Islet of Langerhans (tissue), 1 donor: ENCODE data around the gene STARD13.
A peak's percentile ranks its signal among the peaks of the same experiment; 100 is the strongest.

Experiments
- FAIRE-seq: peaks from one replicate; lab custom pipeline; 2011; peaks lifted over from hg19 to GRCh38; lab: Jason Lieb, UNC

STARD13 gene

DNA sequence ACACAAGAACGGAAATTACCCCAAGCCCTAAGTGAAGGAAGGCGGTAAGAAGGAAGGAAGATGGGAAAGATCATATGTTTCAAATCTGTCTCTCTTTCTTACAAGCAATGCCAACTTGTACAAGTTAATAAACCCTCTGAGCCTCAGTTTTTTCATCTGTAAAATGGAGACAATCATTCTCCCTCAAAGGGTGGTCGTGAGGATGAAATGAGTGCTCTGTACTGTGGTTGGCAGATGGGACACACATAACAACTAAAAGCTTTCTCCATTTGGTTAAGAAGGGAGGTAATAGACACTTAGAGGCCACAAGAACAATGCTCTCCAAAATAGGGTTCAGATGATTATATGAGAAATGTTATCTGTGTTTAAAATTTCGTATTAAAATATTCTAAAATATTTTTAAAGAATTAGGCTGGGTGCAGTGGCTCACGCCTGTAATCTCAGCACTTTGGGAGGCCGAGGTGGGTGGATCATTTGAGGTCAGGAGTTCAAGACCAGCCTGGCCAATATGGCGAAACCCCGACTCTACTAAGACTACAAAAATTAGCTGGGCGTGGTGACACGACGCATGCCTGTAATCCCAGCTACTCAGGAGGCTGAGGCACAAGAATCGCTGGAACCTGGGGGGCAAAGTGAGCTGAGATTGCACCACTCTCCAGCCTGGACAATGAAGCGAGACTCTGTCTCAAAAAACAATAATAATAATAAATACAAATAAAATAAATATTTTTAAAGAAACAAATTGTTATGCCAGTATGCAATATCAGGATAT lies 89.7 kb downstream of the STARD13 start:
- no peak for FAIRE-seq

DNA sequence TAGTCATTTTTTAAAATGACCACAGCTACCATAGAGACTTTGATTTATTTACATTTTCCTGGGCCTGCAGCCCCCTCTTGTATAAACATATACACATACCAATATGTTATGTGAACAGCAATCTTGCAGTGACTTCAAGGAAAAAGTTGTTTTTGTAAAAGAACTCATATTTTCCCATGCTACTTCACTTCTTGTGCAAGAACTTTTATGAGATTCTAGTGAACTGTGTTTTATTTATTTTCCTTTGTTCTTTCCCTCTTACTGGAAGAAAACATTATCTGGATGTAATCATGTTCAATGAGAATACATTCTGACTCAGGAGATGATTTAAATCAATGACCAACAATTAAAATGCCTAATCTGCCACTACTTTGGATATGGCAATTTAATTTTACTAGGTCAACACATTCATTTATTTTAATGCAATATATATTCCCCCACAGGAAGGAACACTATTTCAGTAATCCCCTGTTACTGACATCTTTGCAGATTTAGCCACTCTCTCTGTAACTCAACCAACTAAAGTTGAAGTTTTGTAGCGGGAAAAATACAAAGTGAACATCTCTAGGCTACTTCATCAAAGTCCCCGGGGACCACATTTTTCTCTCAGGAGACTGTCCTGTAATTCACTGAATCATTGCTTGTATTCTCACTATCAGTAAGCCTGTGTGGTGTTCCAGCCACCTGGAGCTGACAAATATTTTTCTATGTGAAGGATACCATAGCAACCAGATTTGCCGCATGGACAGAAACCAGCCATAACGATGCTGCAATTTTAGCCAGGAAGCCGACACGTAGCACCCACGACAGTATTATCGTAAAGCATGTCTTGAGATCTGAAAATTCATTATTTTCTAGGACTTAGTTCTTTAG lies 90.5 kb downstream of the STARD13 start:
- FAIRE-seq, result peak; percentile 98

DNA sequence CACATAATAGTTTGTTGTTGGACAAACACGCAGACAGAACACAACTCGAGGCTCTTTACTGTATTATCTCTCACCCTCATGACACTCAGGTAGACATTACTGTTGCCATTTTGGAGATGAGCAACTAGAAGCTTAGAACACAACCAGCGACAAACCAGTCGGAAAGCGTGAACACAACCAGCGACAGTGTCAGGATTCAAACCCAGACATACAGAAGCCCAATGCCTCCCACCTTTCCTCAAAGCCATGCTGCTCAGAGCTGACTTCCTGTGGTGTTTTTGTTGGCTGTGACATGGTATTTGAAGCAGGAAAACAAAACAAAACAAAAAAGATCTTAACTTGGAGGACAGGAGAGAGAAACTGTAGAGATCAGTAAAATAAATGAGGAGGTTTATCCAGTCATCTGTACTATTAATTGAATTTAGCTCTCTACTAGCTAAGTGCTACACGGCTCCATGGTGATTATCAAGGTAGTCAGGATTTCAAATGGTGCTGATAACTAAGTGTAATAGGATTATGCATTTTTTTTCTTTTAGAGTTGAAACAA lies 92.1 kb downstream of the STARD13 start:
- FAIRE-seq, result no peak

DNA sequence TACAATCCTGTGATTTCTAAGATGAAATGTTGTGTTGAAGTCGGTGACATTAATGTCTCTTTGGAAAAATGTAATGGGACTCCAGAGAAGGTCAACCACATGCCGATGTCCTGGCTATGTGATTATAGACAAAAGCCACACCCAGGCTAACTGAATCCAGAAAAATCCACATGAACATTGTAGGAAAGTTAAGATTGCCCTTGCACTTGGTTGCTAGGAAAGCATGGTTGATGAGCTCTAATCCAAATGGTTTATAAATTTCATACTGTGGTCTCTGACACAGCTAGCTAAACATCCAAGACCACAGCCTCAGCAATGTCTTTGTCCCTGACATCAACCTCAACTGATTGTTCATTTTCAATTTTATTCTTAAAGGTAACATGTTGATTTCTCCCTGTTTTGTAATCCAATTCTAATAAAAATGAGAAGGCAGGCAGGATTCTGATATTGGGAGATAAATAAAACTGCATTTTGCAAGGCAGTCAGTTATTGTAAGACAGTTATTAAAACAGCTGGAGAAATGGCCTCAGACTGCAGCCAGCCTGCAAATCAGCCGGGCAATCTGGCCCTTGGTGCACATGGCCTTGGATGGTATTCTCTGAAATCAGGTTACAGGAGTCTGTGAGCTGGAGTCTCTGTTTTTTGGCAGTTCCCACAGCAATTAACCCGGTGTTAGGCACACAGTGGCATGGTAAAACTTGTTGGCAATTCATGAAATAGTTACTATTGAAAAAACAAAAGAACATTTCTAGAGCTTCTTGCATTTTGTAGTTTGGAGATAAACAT lies 93.9 kb downstream of the STARD13 start:
- FAIRE-seq, result no peak

DNA sequence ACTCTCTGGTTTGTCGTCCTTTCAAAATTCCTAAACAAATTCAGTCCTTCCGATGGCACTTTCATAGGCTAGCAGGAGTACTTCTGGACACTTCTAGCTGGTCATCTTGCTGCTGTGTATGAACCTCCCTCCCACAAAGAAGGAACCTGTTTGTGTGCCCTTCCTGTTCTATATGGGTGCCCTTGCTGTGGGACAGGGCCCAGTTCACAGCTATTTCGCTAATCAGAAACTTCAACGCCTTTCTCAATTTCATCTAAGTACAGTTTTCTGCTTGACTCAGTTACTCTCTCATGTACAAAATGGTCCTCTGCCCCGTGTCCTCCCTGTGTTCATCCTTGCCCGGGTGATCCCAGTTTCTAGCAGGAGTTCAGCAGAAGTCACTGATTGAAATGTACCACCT lies 96.1 kb downstream of the STARD13 start:
- no peak for FAIRE-seq

- peak; percentile 24 for FAIRE-seq
Measured at GRCh38 chr13:33188093-33188882, 97.3 kb downstream of the STARD13 start.

GRCh38 chr13:33186861-33187291 lies 98.7 kb downstream of the STARD13 start:
- FAIRE-seq, result no peak

DNA sequence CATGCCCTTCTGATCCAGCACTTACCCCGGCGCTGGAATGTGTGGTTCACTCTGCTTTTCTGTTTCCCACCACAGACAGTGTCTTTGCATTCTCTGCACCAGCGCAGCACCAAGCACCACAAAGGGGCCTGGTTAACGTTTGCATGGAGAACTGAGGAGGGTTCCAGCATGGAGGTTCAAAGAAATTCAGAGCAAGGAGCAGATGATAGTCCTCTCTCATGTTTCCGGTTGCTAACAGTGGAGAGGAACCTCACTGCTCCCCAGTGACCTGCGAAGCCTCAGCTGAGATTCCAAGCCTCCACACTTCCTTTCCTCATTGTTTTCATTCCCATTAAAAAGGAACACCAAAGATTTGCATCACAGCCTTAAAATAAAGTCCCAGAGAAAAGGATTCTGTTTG lies 99.7 kb downstream of the STARD13 start:
- FAIRE-seq, result no peak

DNA sequence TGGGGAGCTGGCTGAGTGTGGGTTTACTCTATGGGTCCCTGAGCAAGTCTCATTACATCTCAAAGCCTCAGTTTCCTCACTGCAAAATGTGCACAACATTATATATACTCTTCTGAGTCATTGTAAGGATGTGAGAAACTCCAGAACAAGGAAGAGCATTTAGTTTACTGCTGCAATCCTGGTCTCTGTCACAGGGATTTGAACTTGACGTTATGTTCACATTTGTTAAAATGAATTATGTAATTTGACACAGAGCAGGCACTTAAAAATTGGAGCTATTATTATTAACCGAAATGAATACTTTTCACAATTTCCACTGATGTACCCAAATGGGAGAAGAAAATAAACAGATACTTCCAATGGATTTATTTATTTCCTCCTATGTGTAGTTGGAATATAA lies 101.0 kb downstream of the STARD13 start:
- FAIRE-seq, result no peak

DNA sequence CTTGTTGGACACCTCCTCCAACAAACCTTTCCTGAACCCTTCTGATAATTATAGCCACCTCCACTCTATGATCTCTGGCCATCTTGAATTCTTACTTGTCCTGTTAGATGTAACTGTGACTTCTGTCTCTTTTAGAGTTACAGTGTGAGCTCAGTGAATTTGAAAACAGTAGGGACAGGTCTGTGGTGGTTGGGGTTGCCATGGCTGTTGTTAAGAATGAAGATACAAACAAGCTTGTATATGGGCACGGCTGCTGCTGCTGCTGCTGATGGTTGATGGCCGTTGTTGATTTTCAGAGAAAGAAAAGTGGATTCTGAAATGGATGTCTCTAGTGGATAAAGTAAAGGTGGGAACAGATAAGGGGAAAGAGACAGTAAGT lies 101.5 kb downstream of the STARD13 start:
- FAIRE-seq, result no peak

- no peak for FAIRE-seq
Measured at GRCh38 chr13:33183431-33184111, 102.0 kb downstream of the STARD13 start.

- FAIRE-seq, result no peak
Measured at GRCh38 chr13:33182729-33183128, 102.8 kb downstream of the STARD13 start.

GRCh38 chr13:33181264-33181663 lies 104.3 kb downstream of the STARD13 start:
- no peak for FAIRE-seq

DNA sequence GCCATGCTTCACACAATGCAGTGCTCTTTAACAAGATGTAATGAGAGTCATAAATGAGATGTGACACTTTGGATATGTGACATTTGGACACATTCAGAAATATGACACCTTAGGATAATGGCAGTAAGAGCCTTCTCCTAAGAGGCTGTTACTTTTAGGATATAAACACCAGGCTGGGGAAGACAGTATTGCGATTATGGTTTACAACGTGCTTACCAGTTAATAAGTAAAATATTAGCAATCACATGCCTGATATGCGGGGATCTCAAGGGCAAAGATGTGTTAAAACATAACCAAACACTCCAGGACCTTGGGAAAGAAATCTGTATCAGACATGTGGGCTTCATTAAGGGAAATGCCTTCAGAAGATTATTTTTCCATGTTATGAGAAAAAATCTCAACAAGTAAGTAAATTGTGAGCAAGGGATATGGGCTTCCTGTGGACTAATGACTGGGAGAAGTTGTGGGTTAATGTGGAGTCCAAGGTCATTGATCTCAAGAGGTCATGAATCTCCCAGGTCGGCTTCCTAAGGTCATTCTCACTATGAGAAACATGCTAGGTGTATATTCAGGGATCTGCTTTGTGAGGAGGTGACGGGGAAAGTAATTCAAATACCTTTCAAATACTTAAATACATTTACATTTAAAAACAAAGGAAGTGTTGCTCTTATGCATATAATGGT lies 105.3 kb downstream of the STARD13 start:
- FAIRE-seq, result peak; percentile 70

GRCh38 chr13:33179463-33179862 lies 106.1 kb downstream of the STARD13 start:
- no peak for FAIRE-seq

DNA sequence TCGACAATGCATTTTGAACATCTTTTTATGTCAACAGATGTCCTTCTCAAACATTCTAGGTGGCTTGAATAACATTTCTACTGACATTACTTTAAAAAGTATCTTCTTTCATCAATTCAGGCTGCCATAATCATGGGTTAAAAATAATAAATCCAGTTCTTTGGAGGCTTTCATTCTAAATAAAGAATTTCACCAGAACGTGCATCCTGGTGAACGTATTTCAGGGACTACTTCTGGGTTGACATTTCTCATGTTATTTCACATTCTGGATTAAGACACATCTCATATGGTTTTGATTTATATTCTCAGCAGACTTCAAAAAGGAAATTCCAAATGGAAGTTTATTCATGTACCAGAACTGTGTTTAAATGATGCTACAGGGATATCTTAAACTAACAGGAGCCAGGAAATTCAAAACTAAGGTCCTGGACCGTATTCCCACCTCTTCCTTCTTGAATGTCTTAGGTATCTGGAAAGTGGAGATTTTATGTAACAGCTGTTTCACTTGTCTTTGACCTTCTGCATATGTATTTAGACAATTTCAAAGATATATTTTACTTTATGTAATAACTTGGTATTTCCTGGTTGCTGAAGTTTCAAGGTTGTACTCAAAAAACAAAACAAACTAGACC lies 107.2 kb downstream of the STARD13 start:
- FAIRE-seq, result peak; percentile 61

DNA sequence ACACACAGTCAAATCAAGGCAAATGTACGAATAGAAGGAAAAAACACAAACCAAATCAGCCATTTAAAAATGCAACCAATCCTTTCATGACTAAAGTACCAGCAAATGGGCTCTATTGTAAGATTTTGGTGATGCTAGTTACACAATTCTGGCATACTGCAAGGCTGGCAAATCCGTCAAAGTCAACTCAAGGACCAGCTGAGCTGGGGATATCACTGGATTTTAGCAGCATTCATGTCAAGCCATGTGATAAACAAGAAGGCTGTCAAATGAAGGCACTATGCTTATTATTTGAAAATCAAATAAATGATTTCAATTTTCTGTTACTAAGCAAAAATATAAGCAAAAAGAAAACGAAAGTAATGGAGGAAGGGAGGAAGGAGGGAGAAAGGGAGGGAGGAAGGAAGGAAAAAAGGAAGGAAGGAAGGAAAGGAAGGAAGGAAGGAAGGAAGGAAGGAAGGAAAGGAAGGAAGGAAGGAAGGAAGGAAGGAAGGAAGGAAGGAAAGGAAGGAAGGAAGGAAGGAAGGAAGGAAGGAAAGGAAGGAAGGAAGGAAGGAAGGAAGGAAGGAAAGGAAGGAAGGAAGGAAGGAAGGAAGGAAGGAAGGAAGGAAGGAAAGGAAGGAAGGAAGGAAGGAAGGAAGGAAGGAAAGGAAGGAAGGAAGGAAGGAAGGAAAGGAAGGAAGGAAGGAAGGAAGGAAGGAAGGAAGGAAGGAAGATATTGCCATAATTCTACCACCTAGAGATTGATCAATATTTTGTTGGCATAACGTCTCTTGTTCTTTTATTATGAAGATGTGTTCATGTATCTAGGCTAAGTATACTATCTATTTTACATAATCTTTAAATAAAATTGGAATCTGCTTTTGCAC lies 108.0 kb downstream of the STARD13 start:
- peak; percentile 79 for FAIRE-seq

DNA sequence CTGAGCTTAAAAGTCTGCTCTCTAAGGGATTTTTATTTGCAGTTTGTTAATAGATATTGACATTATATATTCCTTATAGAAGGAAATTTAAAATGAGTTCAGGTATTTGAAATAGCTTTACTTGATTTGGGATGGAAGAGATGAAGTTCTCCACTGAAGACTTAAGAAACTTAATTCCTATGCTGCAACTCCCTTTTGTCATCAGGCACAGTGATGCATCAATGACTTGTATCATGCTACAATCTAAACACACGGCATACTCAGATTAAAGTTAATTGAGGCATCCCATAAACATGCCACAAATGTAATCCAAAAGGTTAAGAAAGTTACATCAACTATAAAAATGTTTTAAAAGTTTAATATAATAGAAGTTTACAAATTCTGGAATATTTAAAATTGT lies 109.0 kb downstream of the STARD13 start:
- no peak for FAIRE-seq

DNA sequence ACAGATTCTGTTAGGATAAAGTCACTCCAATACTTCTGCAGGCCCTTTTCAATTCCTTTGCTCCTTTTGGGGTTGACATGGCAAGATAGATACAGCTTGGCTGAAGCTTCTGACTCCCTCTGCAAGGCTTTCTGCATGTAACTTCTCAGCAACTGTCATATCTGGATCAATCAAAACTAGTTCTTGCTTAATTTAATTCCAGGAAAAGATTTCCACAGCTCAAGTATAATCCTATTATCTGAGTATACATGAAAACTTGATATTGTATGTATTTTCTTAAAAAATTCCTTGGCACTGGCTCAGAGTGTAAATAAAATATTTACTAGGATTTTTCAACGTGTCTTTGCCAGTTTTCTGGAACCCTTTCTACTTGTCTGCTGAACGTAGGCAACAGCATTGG lies 109.6 kb downstream of the STARD13 start:
- no peak for FAIRE-seq
